ENCODE data around the gene LTC4S.

- TF ChIP-seq POLR2A (IDR thresholded peaks at IDR 0.05) (no peak), CTCF (IDR thresholded peaks at IDR 0.05) (no peak)
Observed at GRCh38 chr5:179766726-179767455, 26.9 kb upstream of the LTC4S start.
